Fibroblast of skin of back (primary cell): Measurements from ENCODE around the gene CDADC1.
"Not testable (repeated sequence)": the region's sequence is repeated elsewhere in the genome, so short reads cannot be mapped to it uniquely, and the experiment has no call there.

Experiments
- DNase-seq: peaks from one replicate; pipeline ENCODE4 v3.0.0-alpha.2; 2013

CDADC1 gene

GRCh38 chr13:49238621-49239020 lies 9.1 kb upstream of the CDADC1 start:
- no peak for DNase-seq

- peak; percentile 40 for DNase-seq
Observed at GRCh38 chr13:49240017-49240416, 7.7 kb upstream of the CDADC1 start.

- DNase-seq, result no peak
Observed at GRCh38 chr13:49241296-49241695, 6.4 kb upstream of the CDADC1 start.

GRCh38 chr13:49245101-49245500 lies 2.6 kb upstream of the CDADC1 start:
- no peak for DNase-seq

- no peak for DNase-seq
Observed at GRCh38 chr13:49246850-49247642, 679 bp upstream of the CDADC1 start.

GRCh38 chr13:49248622-49249002 lies 887 bp downstream of the CDADC1 start:
- DNase-seq, result no peak

GRCh38 chr13:49251326-49251725 lies 3.6 kb downstream of the CDADC1 start:
- no peak for DNase-seq

- no peak for DNase-seq
Observed at GRCh38 chr13:49253310-49253709, 5.6 kb downstream of the CDADC1 start.

- no peak for DNase-seq
Observed at GRCh38 chr13:49254007-49254406, 6.3 kb downstream of the CDADC1 start.

GRCh38 chr13:49256841-49257240 lies 9.1 kb downstream of the CDADC1 start:
- peak; percentile 72 for DNase-seq

GRCh38 chr13:49258089-49258796 lies 10.5 kb downstream of the CDADC1 start:
- no peak for DNase-seq

GRCh38 chr13:49259586-49259985 lies 11.9 kb downstream of the CDADC1 start:
- DNase-seq, result no peak

- DNase-seq, result no peak
Observed at GRCh38 chr13:49262634-49263033, 14.9 kb downstream of the CDADC1 start.

- DNase-seq, result peak; percentile 17
Observed at GRCh38 chr13:49265822-49266221, 18.1 kb downstream of the CDADC1 start.

- DNase-seq, result no peak
Observed at GRCh38 chr13:49271264-49271663, 23.5 kb downstream of the CDADC1 start.

GRCh38 chr13:49272296-49272695 lies 24.6 kb downstream of the CDADC1 start:
- DNase-seq, result no peak

- no peak for DNase-seq
Observed at GRCh38 chr13:49278211-49278610, 30.5 kb downstream of the CDADC1 start.

- DNase-seq, result no peak
Observed at GRCh38 chr13:49279112-49279511, 31.4 kb downstream of the CDADC1 start.

- no peak for DNase-seq
Observed at GRCh38 chr13:49279885-49280284, 32.2 kb downstream of the CDADC1 start.

- DNase-seq, result no peak
Observed at GRCh38 chr13:49287995-49288394, 40.3 kb downstream of the CDADC1 start.

GRCh38 chr13:49288458-49288857 lies 40.7 kb downstream of the CDADC1 start:
- no peak for DNase-seq

- DNase-seq, result peak; percentile 54
Observed at GRCh38 chr13:49292742-49293486, 45.2 kb downstream of the CDADC1 start.

GRCh38 chr13:49294723-49295122 lies 47.0 kb downstream of the CDADC1 start:
- DNase-seq, result not testable (repeated sequence)
